Measurements from ENCODE around the gene ISG15. TPM values are rescaled to one million over a fixed set of nuclear protein-coding genes. Genes with fewer than 3 reads are reported as not detected.
A peak's percentile ranks its signal among the peaks of the same experiment; 100 is the strongest.

Gene ISG15
- total and polyA plus RNA-seq, 9 of the 15 experiments (the other 6 are each of a cell fraction or from before 2014, with no cell fraction given) = 0.40 to 58.3 (median 12.2) TPM

DNA sequence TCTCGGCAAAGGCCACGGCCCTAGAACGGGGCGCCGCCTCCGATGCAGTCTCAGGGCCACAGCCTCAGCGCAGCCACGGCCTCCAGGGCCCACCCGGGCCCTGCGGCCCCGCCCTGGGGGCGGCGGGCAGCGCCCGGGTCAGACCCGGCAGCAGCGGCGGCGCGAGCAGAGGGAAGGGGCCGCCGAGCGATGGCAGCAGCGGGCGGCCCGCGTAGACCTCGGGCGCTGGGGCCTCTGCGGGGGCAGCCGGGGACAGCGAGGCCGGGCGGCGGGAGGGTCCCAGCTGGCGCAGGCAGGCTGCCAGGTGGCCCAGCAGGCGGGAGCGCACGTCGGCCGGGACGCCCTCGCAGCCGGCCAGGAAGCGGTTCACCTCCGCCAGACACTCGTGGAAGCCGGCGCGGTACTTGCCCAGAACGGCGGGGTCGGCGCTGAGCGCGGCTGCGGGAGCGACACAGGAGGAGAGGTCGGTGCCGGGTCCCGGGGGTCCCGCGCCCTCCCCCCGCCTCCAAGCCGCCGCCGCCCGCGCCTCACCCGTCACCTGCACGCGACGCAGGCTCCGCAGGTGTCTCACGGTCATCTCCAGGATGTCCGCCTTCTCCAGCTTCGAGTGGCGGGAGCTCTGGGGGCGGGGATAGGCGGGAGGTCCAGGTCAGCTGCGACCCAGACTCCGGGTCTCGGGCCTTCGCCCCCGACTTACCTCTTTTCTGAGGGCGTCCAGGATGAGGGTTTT, 14.1 kb upstream of the ISG15 start (continued):
- TF ChIP-seq, protein P1, sequence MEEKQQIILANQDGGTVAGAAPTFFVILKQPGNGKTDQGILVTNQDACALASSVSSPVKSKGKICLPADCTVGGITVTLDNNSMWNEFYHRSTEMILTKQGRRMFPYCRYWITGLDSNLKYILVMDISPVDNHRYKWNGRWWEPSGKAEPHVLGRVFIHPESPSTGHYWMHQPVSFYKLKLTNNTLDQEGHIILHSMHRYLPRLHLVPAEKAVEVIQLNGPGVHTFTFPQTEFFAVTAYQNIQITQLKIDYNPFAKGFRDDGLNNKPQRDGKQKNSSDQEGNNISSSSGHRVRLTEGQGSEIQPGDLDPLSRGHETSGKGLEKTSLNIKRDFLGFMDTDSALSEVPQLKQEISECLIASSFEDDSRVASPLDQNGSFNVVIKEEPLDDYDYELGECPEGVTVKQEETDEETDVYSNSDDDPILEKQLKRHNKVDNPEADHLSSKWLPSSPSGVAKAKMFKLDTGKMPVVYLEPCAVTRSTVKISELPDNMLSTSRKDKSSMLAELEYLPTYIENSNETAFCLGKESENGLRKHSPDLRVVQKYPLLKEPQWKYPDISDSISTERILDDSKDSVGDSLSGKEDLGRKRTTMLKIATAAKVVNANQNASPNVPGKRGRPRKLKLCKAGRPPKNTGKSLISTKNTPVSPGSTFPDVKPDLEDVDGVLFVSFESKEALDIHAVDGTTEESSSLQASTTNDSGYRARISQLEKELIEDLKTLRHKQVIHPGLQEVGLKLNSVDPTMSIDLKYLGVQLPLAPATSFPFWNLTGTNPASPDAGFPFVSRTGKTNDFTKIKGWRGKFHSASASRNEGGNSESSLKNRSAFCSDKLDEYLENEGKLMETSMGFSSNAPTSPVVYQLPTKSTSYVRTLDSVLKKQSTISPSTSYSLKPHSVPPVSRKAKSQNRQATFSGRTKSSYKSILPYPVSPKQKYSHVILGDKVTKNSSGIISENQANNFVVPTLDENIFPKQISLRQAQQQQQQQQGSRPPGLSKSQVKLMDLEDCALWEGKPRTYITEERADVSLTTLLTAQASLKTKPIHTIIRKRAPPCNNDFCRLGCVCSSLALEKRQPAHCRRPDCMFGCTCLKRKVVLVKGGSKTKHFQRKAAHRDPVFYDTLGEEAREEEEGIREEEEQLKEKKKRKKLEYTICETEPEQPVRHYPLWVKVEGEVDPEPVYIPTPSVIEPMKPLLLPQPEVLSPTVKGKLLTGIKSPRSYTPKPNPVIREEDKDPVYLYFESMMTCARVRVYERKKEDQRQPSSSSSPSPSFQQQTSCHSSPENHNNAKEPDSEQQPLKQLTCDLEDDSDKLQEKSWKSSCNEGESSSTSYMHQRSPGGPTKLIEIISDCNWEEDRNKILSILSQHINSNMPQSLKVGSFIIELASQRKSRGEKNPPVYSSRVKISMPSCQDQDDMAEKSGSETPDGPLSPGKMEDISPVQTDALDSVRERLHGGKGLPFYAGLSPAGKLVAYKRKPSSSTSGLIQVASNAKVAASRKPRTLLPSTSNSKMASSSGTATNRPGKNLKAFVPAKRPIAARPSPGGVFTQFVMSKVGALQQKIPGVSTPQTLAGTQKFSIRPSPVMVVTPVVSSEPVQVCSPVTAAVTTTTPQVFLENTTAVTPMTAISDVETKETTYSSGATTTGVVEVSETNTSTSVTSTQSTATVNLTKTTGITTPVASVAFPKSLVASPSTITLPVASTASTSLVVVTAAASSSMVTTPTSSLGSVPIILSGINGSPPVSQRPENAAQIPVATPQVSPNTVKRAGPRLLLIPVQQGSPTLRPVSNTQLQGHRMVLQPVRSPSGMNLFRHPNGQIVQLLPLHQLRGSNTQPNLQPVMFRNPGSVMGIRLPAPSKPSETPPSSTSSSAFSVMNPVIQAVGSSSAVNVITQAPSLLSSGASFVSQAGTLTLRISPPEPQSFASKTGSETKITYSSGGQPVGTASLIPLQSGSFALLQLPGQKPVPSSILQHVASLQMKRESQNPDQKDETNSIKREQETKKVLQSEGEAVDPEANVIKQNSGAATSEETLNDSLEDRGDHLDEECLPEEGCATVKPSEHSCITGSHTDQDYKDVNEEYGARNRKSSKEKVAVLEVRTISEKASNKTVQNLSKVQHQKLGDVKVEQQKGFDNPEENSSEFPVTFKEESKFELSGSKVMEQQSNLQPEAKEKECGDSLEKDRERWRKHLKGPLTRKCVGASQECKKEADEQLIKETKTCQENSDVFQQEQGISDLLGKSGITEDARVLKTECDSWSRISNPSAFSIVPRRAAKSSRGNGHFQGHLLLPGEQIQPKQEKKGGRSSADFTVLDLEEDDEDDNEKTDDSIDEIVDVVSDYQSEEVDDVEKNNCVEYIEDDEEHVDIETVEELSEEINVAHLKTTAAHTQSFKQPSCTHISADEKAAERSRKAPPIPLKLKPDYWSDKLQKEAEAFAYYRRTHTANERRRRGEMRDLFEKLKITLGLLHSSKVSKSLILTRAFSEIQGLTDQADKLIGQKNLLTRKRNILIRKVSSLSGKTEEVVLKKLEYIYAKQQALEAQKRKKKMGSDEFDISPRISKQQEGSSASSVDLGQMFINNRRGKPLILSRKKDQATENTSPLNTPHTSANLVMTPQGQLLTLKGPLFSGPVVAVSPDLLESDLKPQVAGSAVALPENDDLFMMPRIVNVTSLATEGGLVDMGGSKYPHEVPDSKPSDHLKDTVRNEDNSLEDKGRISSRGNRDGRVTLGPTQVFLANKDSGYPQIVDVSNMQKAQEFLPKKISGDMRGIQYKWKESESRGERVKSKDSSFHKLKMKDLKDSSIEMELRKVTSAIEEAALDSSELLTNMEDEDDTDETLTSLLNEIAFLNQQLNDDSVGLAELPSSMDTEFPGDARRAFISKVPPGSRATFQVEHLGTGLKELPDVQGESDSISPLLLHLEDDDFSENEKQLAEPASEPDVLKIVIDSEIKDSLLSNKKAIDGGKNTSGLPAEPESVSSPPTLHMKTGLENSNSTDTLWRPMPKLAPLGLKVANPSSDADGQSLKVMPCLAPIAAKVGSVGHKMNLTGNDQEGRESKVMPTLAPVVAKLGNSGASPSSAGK (IDR thresholded peaks at IDR 0.05) = peak; percentile 66; the same call in 1 of the 2 replicates
- TF ChIP-seq, protein P2, sequence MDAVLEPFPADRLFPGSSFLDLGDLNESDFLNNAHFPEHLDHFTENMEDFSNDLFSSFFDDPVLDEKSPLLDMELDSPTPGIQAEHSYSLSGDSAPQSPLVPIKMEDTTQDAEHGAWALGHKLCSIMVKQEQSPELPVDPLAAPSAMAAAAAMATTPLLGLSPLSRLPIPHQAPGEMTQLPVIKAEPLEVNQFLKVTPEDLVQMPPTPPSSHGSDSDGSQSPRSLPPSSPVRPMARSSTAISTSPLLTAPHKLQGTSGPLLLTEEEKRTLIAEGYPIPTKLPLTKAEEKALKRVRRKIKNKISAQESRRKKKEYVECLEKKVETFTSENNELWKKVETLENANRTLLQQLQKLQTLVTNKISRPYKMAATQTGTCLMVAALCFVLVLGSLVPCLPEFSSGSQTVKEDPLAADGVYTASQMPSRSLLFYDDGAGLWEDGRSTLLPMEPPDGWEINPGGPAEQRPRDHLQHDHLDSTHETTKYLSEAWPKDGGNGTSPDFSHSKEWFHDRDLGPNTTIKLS (IDR thresholded peaks at IDR 0.05; ENCODE audit: borderline replicate concordance, low read depth) = 0 out of 2 replicates have a peak, but pooled peaks have one; percentile 38
- TF ChIP-seq CREM (IDR thresholded peaks at IDR 0.05; ENCODE audit: low read depth) (peak; percentile 80), GABPB1 (CRISPR knock-in tag; IDR thresholded peaks at IDR 0.05) (peak; percentile 21; the same call in 1 of the 2 replicates), DACH1 (IDR thresholded peaks at IDR 0.05; ENCODE audit: partially characterized antibody) (peak; percentile 11), RB1 (IDR thresholded peaks at IDR 0.05; ENCODE audit: low read depth) (0 out of 2 replicates have a peak, but pooled peaks have one; percentile 50), HMG20B (CRISPR knock-in tag; IDR thresholded peaks at IDR 0.05) (no peak)
- TF ChIP-seq, protein P3, sequence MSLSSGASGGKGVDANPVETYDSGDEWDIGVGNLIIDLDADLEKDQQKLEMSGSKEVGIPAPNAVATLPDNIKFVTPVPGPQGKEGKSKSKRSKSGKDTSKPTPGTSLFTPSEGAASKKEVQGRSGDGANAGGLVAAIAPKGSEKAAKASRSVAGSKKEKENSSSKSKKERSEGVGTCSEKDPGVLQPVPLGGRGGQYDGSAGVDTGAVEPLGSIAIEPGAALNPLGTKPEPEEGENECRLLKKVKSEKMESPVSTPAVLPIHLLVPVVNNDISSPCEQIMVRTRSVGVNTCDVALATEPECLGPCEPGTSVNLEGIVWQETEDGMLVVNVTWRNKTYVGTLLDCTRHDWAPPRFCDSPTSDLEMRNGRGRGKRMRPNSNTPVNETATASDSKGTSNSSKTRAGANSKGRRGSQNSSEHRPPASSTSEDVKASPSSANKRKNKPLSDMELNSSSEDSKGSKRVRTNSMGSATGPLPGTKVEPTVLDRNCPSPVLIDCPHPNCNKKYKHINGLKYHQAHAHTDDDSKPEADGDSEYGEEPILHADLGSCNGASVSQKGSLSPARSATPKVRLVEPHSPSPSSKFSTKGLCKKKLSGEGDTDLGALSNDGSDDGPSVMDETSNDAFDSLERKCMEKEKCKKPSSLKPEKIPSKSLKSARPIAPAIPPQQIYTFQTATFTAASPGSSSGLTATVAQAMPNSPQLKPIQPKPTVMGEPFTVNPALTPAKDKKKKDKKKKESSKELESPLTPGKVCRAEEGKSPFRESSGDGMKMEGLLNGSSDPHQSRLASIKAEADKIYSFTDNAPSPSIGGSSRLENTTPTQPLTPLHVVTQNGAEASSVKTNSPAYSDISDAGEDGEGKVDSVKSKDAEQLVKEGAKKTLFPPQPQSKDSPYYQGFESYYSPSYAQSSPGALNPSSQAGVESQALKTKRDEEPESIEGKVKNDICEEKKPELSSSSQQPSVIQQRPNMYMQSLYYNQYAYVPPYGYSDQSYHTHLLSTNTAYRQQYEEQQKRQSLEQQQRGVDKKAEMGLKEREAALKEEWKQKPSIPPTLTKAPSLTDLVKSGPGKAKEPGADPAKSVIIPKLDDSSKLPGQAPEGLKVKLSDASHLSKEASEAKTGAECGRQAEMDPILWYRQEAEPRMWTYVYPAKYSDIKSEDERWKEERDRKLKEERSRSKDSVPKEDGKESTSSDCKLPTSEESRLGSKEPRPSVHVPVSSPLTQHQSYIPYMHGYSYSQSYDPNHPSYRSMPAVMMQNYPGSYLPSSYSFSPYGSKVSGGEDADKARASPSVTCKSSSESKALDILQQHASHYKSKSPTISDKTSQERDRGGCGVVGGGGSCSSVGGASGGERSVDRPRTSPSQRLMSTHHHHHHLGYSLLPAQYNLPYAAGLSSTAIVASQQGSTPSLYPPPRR (CRISPR knock-in tag; IDR thresholded peaks at IDR 0.05; ENCODE audit: borderline replicate concordance) = peak; percentile 78; the same call in 1 of the 2 replicates
